ENCODE data around the gene PUSL1. TPM values are rescaled to one million over a fixed set of nuclear protein-coding genes. Genes with fewer than 3 reads are reported as not detected.

Gene PUSL1
- polyA plus RNA-seq, 1 donor (not counting 4 experiments of a cell fraction or from before 2014, with no cell fraction given) = 11.4 TPM

- no peak for DNase-seq (ENCODE audit: low read depth, low spot score)
- Histone ChIP-seq H3K36me3 (ENCODE audit: control insufficient read depth in 2 of 2, extremely low read depth in 1 of 2, insufficient read depth in 2 of 2, low read length in 2 of 2) (no peaks in the 10 kb centered on the region), H3K4me1 (ENCODE audit: control insufficient read depth, extremely low read depth, insufficient read depth, low read length) (peaks cover 12% of the 10 kb centered on the region), H4K20me1 (ENCODE audit: control insufficient read depth, extremely low read depth, insufficient read depth, low read length) (no peaks in the 10 kb centered on the region), H3K9me1 (ENCODE audit: control insufficient read depth, extremely low read depth, insufficient read depth, low read length) (no peaks in the 10 kb centered on the region), H3K4me3 (ENCODE audit: control insufficient read depth in 2 of 3, extremely low read depth in 1 of 3, insufficient read depth in 2 of 3, low read depth in 1 of 3, low read length in 3 of 3) (no peak overlapping the region), H3K9ac (ENCODE audit: control insufficient read depth, extremely low read depth, insufficient read depth, low read length) (no peak overlapping the region), H3K79me2 (ENCODE audit: control insufficient read depth, insufficient read depth, low read length) (no peaks in the 10 kb centered on the region), H3K27ac (ENCODE audit: control insufficient read depth, insufficient read depth, low read length) (no peak overlapping the region), H3K27me3 (ENCODE audit: control insufficient read depth, extremely low read depth, insufficient read depth, low read length) (no peaks in the 10 kb centered on the region), H3K4me2 (ENCODE audit: control insufficient read depth, extremely low read depth, insufficient read depth, low read depth, low read length) (no peak overlapping the region), H3K9me3 (ENCODE audit: control insufficient read depth, low read depth, low read length) (no peaks in the 10 kb centered on the region), H2AFZ (ENCODE audit: control insufficient read depth, low read length) (no peak overlapping the region)
- no peak for TF ChIP-seq EZH2 (IDR thresholded peaks at IDR 0.05; ENCODE audit: low read length)
- TF ChIP-seq, protein P1, sequence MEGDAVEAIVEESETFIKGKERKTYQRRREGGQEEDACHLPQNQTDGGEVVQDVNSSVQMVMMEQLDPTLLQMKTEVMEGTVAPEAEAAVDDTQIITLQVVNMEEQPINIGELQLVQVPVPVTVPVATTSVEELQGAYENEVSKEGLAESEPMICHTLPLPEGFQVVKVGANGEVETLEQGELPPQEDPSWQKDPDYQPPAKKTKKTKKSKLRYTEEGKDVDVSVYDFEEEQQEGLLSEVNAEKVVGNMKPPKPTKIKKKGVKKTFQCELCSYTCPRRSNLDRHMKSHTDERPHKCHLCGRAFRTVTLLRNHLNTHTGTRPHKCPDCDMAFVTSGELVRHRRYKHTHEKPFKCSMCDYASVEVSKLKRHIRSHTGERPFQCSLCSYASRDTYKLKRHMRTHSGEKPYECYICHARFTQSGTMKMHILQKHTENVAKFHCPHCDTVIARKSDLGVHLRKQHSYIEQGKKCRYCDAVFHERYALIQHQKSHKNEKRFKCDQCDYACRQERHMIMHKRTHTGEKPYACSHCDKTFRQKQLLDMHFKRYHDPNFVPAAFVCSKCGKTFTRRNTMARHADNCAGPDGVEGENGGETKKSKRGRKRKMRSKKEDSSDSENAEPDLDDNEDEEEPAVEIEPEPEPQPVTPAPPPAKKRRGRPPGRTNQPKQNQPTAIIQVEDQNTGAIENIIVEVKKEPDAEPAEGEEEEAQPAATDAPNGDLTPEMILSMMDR (optimal IDR thresholded peaks at IDR 0.05 in 1 of 3, IDR thresholded peaks at IDR 0.05 in 1 of 3, conservative IDR thresholded peaks at IDR 0.05 in 1 of 3; ENCODE audit: extremely low read depth in 1 of 3, insufficient read depth in 2 of 3, low read length in 3 of 3) = no peak
- FAIRE-seq = no peak
- dilution Hi-C loops (cut with MboI; ENCODE audit: extremely low pct_ligation_motif_present, low sequenced_read_pairs) = no loop called here
Measured at GRCh38 chr1:1282998-1283397, 25.4 kb upstream of the PUSL1 start.

GRCh38 chr1:1283821-1284220 is 24.6 kb upstream of the PUSL1 start:
- dilution Hi-C loops (cut with MboI; ENCODE audit: extremely low pct_ligation_motif_present, low sequenced_read_pairs) = no loop called here
- H3K9me3 ChIP-seq (ENCODE audit: control insufficient read depth, low read depth, low read length) = no peaks in the 10 kb centered on the region
- no peaks in the 10 kb centered on the region for H4K20me1 ChIP-seq (ENCODE audit: control insufficient read depth, extremely low read depth, insufficient read depth, low read length)
- DNase-seq (ENCODE audit: low read depth, low spot score) = no peak
- no peak overlapping the region for H3K9ac ChIP-seq (ENCODE audit: control insufficient read depth, extremely low read depth, insufficient read depth, low read length)
- no peak overlapping the region for H3K4me2 ChIP-seq (ENCODE audit: control insufficient read depth, extremely low read depth, insufficient read depth, low read depth, low read length)
- TF ChIP-seq, protein P1 (optimal IDR thresholded peaks at IDR 0.05 in 1 of 3, IDR thresholded peaks at IDR 0.05 in 1 of 3, conservative IDR thresholded peaks at IDR 0.05 in 1 of 3; ENCODE audit: extremely low read depth in 1 of 3, insufficient read depth in 2 of 3, low read length in 3 of 3) = peak in 1 of 3 experiments; percentile 28
- no peak for TF ChIP-seq EZH2 (IDR thresholded peaks at IDR 0.05; ENCODE audit: low read length)
- no peaks in the 10 kb centered on the region for H3K27me3 ChIP-seq (ENCODE audit: control insufficient read depth, extremely low read depth, insufficient read depth, low read length)
- no peak overlapping the region for H3K27ac ChIP-seq (ENCODE audit: control insufficient read depth, insufficient read depth, low read length)
- no peak overlapping the region for H3K4me3 ChIP-seq (ENCODE audit: control insufficient read depth in 2 of 3, extremely low read depth in 1 of 3, insufficient read depth in 2 of 3, low read depth in 1 of 3, low read length in 3 of 3)
- no peaks in the 10 kb centered on the region for H3K36me3 ChIP-seq (ENCODE audit: control insufficient read depth in 2 of 2, extremely low read depth in 1 of 2, insufficient read depth in 2 of 2, low read length in 2 of 2)
- no peak for FAIRE-seq
- H3K4me1 ChIP-seq (ENCODE audit: control insufficient read depth, extremely low read depth, insufficient read depth, low read length) = peaks cover 12% of the 10 kb centered on the region
- no peak overlapping the region for H2AFZ ChIP-seq (ENCODE audit: control insufficient read depth, low read length)
- no peaks in the 10 kb centered on the region for H3K79me2 ChIP-seq (ENCODE audit: control insufficient read depth, insufficient read depth, low read length)
- no peaks in the 10 kb centered on the region for H3K9me1 ChIP-seq (ENCODE audit: control insufficient read depth, extremely low read depth, insufficient read depth, low read length)

Measured in keratinocyte (primary cell).